GM12878 (cell line): ENCODE results near the gene MYO1D. TPM values are rescaled to one million over a fixed set of nuclear protein-coding genes. Genes with fewer than 3 reads are reported as not detected.
A peak's percentile ranks its signal among the peaks of the same experiment; 100 is the strongest.

Experiments
- BACH1 ChIP-seq: fragments of 450-650 bp; IDR thresholded peaks from 2 replicates; pipeline ENCODE4 v1.6.1; 2017; ENCODE audit warnings: mild to moderate bottlenecking, borderline replicate concordance
- BHLHE40 ChIP-seq, 2 experiments: fragments of 450-650 bp in 1 of 2; IDR thresholded peaks; 2 replicates each; pipeline ENCODE4 v1.6.1; 2011 to 2017; ENCODE audit warnings: low read depth in 2 of 2, borderline replicate concordance in 1 of 2, improper control_type of control experiment in 1 of 2, low read length in 1 of 2, mild to moderate bottlenecking in 1 of 2
- CBFB ChIP-seq: IDR thresholded peaks from 2 replicates; pipeline ENCODE4 v1.6.1; 2016; ENCODE audit warnings: antibody characterized with exemption, low read depth
- CBX5 ChIP-seq: sonication (generic); IDR thresholded peaks from 2 replicates; pipeline ENCODE4 v1.6.1; 2016; ENCODE audit warnings: low read depth, moderate library complexity, mild to moderate bottlenecking, inconsistent platforms
- JUNB ChIP-seq: IDR thresholded peaks from 2 replicates; pipeline ENCODE4 v1.6.1; 2016; ENCODE audit warnings: antibody characterized with exemption, mild to moderate bottlenecking
- KAT2A ChIP-seq: conservative IDR thresholded peaks from 2 replicates; pipeline ENCODE4 v1.6.1; 2011; ENCODE audit warnings: low read depth, low read length; ENCODE audit not compliant: control insufficient read depth
- NFYB ChIP-seq: IDR thresholded peaks from 2 replicates; pipeline ENCODE4 v1.6.1; 2011; ENCODE audit warnings: low read depth, mild to moderate bottlenecking, low read length, improper control_type of control experiment, moderate library complexity; ENCODE audit not compliant: insufficient read depth
- NRF1 ChIP-seq: conservative IDR thresholded peaks from 2 replicates; pipeline ENCODE4 v1.6.1; 2011; ENCODE audit warnings: mild to moderate bottlenecking, low read depth, low read length, improper control_type of control experiment
- PAX5 ChIP-seq: IDR thresholded peaks from 2 replicates; pipeline ENCODE4 v1.6.1; 2011; ENCODE audit warnings: low read depth, low read length, borderline replicate concordance
- RAD21 ChIP-seq: IDR thresholded peaks from 2 replicates; pipeline ENCODE4 v1.6.1; 2011; ENCODE audit warnings: mild to moderate bottlenecking, low read depth, low read length, moderate library complexity; ENCODE audit not compliant: insufficient read depth
- SIN3A ChIP-seq: IDR thresholded peaks from 2 replicates; pipeline ENCODE4 v1.6.1; 2012; ENCODE audit warnings: low read depth, low read length, improper control_type of control experiment
- SMAD1 ChIP-seq: fragments of 450-650 bp; IDR thresholded peaks from 2 replicates; pipeline ENCODE4 v1.6.1; 2018; ENCODE audit warnings: mild to moderate bottlenecking, low read depth; ENCODE audit not compliant: partially characterized antibody
- SMC3 ChIP-seq: IDR thresholded peaks from 2 replicates; pipeline ENCODE4 v1.6.1; 2011; ENCODE audit warnings: low read length, improper control_type of control experiment, borderline replicate concordance
- TBL1XR1 ChIP-seq: IDR thresholded peaks from 2 replicates; pipeline ENCODE4 v1.6.1; 2012; ENCODE audit warnings: low read depth, low read length, improper control_type of control experiment
- ZNF207 ChIP-seq: fragments of 450-650 bp; IDR thresholded peaks from 2 replicates; pipeline ENCODE4 v1.6.1; 2014; ENCODE audit warnings: antibody characterized with exemption, mild to moderate bottlenecking, borderline replicate concordance
- ZNF217 ChIP-seq: fragments of 450-650 bp; IDR thresholded peaks from 2 replicates; pipeline ENCODE4 v1.6.1; 2017; ENCODE audit warnings: antibody characterized with exemption, mild to moderate bottlenecking
- ZNF592 ChIP-seq: fragments of 450-650 bp; IDR thresholded peaks from 2 replicates; pipeline ENCODE4 v1.6.1; 2017; ENCODE audit warnings: mild to moderate bottlenecking, moderate library complexity
- polyA plus RNA-seq, 11 experiments: library from polyadenylated mRNA; depleted of rRNA in 4 of 11; unstranded in 6 of 11; stranded (reverse) in 5 of 11; fragments of >200 nt; fragmentation: Nextera tagmentation in 4 of 11; fragmentation: Illumina TruSeq in 1 of 11; extraction: Ambion mirVana in 4 of 11; extraction: Trizol in 1 of 11; gene quantifications; 1 replicate in 1 of 11; 2 replicates in 10 of 11; pipeline versions ENCODE4 v1.2.1 to v1.2.3, GENCODE V29; 2011 to 2016; ENCODE audit warnings: inconsistent platforms in 2 of 11, missing spikeins in 2 of 11, low read depth in 1 of 11
- total RNA-seq, 4 experiments: library from RNA; depleted of rRNA in 3 of 4; stranded (reverse); fragments of >200 nt in 3 of 4; fragmentation: Illumina TruSeq in 1 of 4; extraction: Trizol in 1 of 4; gene quantifications; 2 replicates each; pipeline versions ENCODE4 v1.2.1 to v1.2.3, GENCODE V29; 2013 to 2021
- TF ChIP-seq, protein P1 (sequence below): fragments of 450-650 bp; IDR thresholded peaks from 2 replicates; pipeline ENCODE4 v1.6.1; 2017; ENCODE audit warnings: mild to moderate bottlenecking, low read depth, inconsistent platforms; ENCODE audit not compliant: poor library complexity, severe bottlenecking
- TF ChIP-seq, protein P2 (sequence below): IDR thresholded peaks from 2 replicates; pipeline ENCODE4 v1.6.1; 2012; ENCODE audit warnings: low read length, inconsistent platforms
- TF ChIP-seq, protein P3 (sequence below): fragments of 450-650 bp; IDR thresholded peaks from 2 replicates; pipeline ENCODE4 v1.6.1; 2018; ENCODE audit warnings: borderline replicate concordance, mild to moderate bottlenecking; ENCODE audit not compliant: partially characterized antibody

The MYO1D gene
- total and polyA plus RNA-seq, 10 of the 15 experiments (the other 5 are each of a cell fraction or from before 2014, with no cell fraction given): 1.8 to 37.7 (median 25.4) TPM

DNA sequence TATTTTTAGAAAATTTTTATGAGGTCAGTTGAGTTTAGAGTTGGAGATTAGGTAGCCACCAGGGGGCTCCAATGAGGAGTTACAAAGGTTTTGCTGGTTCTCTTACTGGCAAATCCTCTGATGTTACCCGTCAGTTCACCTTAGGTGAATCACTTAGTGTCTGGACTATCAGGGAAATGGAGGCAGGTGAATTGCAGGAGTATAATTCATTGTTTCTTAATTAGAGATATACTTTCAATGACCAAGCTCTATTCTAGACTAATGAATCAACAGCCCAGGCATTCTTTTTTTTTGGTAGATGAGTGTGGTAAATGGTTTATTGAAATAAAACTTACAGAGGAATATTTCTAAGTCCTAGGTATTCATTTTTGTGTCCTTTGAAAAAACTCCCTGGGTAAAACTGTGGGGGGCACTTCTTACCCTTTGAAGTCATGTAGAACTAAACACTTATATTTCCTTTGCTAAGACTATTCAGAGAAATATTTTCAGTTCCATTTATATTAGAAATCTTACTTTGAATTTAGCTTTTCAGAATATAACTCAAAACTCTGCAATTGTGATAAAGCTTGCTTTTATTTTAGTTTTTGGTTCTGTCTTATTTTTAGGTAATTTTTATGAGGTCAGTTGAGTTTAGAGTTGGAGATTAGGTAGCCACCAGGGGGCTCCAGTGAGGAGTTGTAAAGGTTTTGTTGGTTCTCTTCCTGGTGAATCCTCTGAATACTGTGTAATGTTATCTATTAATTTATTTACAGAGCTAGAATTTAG is 414.9 kb downstream of the MYO1D start (continued):
- no peak for TF ChIP-seq ZNF592
- no peak for TF ChIP-seq KAT2A
- no peak for TF ChIP-seq NFYB
- TF ChIP-seq CBX5: no peak
- TF ChIP-seq, protein P1, sequence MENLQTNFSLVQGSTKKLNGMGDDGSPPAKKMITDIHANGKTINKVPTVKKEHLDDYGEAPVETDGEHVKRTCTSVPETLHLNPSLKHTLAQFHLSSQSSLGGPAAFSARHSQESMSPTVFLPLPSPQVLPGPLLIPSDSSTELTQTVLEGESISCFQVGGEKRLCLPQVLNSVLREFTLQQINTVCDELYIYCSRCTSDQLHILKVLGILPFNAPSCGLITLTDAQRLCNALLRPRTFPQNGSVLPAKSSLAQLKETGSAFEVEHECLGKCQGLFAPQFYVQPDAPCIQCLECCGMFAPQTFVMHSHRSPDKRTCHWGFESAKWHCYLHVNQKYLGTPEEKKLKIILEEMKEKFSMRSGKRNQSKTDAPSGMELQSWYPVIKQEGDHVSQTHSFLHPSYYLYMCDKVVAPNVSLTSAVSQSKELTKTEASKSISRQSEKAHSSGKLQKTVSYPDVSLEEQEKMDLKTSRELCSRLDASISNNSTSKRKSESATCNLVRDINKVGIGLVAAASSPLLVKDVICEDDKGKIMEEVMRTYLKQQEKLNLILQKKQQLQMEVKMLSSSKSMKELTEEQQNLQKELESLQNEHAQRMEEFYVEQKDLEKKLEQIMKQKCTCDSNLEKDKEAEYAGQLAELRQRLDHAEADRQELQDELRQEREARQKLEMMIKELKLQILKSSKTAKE: no peak
- TF ChIP-seq, protein P2, sequence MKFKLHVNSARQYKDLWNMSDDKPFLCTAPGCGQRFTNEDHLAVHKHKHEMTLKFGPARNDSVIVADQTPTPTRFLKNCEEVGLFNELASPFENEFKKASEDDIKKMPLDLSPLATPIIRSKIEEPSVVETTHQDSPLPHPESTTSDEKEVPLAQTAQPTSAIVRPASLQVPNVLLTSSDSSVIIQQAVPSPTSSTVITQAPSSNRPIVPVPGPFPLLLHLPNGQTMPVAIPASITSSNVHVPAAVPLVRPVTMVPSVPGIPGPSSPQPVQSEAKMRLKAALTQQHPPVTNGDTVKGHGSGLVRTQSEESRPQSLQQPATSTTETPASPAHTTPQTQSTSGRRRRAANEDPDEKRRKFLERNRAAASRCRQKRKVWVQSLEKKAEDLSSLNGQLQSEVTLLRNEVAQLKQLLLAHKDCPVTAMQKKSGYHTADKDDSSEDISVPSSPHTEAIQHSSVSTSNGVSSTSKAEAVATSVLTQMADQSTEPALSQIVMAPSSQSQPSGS: no peak; the same call in 1 of the 2 replicates
- TF ChIP-seq TBL1XR1: no peak
- no peak for TF ChIP-seq BACH1
- TF ChIP-seq SMAD1: no peak
- TF ChIP-seq ZNF207: no peak
- TF ChIP-seq RAD21: peak; percentile 42
- no peak for TF ChIP-seq BHLHE40 (IDR thresholded peaks at IDR 0.05; ENCODE audit: borderline replicate concordance in 1 of 2, low read depth in 2 of 2, low read length in 1 of 2)
- TF ChIP-seq, protein P3, sequence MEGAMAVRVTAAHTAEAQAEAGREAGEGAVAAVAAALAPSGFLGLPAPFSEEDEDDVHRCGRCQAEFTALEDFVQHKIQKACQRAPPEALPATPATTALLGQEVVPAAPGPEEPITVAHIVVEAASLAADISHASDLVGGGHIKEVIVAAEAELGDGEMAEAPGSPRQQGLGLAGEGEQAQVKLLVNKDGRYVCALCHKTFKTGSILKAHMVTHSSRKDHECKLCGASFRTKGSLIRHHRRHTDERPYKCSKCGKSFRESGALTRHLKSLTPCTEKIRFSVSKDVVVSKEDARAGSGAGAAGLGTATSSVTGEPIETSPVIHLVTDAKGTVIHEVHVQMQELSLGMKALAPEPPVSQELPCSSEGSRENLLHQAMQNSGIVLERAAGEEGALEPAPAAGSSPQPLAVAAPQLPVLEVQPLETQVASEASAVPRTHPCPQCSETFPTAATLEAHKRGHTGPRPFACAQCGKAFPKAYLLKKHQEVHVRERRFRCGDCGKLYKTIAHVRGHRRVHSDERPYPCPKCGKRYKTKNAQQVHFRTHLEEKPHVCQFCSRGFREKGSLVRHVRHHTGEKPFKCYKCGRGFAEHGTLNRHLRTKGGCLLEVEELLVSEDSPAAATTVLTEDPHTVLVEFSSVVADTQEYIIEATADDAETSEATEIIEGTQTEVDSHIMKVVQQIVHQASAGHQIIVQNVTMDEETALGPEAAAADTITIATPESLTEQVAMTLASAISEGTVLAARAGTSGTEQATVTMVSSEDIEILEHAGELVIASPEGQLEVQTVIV: no peak
- TF ChIP-seq SIN3A: no peak
- TF ChIP-seq JUNB: no peak
- TF ChIP-seq ZNF217: no peak
- TF ChIP-seq NRF1: no peak
- TF ChIP-seq SMC3: peak; percentile 35; the same call in 1 of the 2 replicates
- TF ChIP-seq CBFB: no peak
- TF ChIP-seq PAX5: no peak
